CD4-positive, alpha-beta T cell treated with Interleukin-1 beta for 1 hour (primary cell): Measurements from ENCODE around the gene YJEFN3.

ENCODE experiments used
- DNase-seq, 2 donors: peaks; one replicate each; pipeline ENCODE4 v3.0.0-alpha.2; 2020 to 2022

YJEFN3 gene

DNA sequence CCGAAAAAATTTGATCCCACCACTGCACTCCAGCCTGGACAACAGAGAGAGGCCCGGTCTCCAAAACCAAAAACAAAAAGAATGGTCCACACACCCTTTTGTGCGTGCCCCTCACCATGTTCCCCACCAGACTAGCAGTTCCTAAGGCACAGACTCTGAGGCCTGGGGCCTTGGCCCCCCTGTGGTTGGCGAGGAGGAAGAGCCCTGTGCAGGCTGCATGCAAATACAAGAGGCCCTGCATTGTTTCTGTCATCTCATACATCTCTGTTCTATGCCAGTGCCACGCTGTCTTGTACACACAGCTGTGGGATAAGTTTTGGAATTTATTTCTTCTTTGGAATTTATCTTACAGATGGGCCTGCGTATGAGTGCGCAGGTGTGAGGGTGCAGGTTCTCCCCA lies 4.7 kb upstream of the YJEFN3 start:
- no peak for DNase-seq

GRCh38 chr19:19525611-19526380 lies 2.9 kb upstream of the YJEFN3 start:
- DNase-seq, result no peak

GRCh38 chr19:19526581-19527370 lies 1.9 kb upstream of the YJEFN3 start:
- no peak for DNase-seq

DNA sequence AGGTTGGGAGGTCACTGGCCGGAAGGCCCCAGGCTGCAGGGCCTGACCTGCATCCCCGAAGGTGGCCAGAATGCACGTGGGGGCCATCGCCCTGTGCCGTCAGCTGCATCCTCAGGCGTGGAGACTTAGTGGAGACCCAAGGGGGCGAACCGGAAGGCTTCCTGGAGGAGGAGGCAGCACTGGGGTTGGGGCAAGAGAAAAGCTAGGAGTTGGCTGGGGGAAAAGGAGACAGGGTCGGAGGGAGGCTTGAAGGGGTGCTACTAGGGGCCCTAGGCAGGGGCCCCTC lies 1.4 kb upstream of the YJEFN3 start:
- no peak for DNase-seq

GRCh38 chr19:19527674-19528625 lies 761 bp upstream of the YJEFN3 start:
- no peak for DNase-seq

DNA sequence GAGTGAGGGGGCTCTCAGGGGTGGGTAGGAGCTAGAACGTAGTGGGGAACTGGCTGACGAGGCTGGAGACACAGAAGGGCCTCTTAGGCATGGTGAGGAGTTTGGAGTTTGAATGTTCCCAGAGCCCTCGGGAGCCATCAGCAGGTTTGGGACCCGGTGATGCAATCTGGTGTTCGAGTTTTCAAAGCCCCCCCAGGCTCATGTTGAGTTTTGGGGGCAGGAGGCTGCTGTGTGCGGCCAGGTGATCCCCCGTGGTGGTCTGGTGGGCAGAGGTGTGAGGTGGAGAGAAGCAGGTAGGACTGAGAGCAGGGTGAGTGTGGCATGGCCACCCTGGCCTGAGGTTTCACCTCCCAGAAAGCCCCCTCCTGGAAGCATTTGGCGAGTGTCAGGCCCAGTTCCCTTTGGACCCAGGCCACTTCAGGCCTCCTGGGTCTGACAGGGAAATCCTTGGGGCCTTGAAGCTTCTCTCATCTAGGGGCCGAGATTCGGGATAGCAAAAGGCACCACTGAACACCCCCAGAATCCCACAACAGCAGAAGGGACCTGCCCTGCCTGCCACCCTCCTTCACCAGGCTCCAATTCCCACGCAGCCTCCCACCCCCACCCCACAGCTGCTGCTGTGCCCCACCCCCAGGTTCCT lies 1.2 kb downstream of the YJEFN3 start:
- no peak for DNase-seq

DNA sequence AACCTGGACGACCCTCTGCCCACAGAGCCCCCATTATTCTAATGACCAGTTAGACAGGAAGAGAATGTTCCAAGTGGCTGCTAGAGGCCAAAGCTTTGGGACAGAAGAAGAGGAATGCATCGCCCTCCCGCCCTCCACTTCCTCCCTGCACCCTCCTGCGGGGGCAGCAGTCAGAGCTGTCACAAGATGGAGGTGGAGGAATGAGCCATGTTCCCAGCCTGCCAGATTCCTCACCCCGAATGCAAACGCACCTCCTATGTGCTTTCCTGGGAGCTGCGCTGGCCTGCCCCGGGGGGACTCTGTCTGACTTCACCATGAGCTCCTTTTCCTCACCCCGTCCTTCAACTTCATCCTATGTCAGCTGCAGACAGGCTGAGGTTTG lies 1.7 kb downstream of the YJEFN3 start:
- DNase-seq, result no peak

GRCh38 chr19:19530889-19531288 lies 2.2 kb downstream of the YJEFN3 start:
- no peak for DNase-seq

GRCh38 chr19:19531951-19532805 lies 3.5 kb downstream of the YJEFN3 start:
- DNase-seq, result peak; percentile 81 to 86

DNA sequence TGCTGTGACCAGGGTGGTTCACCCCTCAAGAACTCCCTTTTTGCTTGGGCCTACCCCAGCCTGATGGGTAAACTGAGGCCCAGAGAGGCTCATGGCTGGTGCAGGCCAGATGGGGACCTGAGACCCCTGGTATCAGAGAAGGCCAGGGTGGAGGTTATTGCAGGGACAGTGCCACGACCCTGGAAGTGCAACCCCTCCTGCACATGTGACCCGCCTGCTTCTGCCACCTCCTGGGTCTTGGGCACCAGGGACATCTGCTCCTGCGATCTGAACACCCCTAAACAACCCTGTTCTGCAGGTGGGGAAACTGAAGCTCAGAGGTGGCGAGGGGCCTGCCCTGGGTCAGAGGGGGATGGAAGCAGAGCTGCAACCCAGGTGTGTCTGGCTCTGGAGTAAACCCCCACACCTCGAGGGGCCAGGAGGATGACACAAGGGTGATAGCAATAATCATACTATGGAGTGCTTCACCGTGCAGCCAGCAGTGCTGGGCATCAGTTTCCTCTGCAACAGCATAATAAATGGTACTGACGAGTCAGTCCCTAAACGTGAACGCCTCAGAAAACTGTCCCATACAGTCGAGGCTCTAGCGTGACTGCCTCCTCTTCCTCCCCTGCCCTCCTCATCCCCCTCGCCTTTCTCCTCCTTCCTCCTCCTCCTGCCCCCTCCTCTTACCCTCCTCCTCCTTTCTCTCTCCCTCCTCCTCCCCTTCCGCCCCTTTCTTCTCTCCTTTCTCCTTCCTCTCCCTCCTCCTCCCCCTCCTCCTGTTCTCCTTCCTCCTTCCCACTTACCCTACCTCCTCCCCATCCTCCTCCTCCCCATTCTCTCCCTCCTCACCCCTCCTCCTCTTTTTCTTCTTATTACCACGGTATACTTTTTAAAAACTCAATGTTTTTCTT lies 4.3 kb downstream of the YJEFN3 start:
- DNase-seq, result no peak

GRCh38 chr19:19533841-19534240 lies 5.1 kb downstream of the YJEFN3 start:
- no peak for DNase-seq

GRCh38 chr19:19534556-19535265 lies 6.0 kb downstream of the YJEFN3 start:
- DNase-seq, result no peak

DNA sequence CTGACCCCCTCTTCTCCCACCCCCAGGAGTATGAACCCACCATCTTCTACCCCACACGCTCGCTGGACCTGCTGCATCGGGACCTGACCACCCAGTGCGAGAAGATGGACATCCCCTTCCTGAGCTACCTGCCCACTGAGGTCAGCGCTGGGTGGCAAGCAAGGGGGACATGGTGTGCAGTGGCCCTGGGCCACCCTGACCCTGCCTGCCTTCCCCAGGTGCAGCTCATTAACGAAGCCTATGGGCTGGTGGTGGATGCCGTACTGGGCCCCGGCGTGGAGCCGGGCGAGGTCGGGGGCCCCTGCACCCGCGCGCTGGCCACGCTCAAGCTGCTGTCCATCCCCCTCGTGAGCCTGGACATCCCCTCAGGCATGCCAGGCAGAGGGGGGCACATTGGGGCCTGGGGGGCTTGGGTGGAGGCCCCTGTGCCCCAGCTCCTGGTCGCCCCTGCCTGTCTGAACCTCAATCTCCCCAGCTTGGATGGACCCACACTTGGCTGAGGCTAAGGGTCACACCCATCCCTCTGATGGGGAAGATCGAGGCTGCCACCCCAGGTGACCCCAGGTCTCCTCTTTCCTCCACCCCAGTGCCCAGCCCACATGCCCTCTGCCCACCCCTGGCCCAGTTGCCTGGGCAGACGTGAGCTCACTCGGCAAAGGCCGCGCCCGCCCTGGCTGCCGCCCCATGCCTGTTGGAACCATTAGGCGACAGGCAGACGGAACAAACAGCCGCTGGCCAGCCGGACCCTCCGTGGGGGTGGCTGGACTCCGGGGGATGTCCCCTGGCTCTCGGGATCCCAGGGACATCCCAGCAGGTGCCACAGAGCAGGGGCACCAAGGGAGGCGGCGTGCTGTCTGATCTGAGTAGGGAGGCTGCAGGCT lies 6.8 kb downstream of the YJEFN3 start:
- no peak for DNase-seq

- DNase-seq, result peak in 1 of 2 donors; percentile 33
These were observed 8.7 kb downstream of the YJEFN3 start for GRCh38 chr19:19537075-19538048.

- peak; percentile 37 to 45 for DNase-seq
These were observed 9.5 kb downstream of the YJEFN3 start, which contains the start of gene CILP2 for GRCh38 chr19:19538061-19538784. CILP2 (plus strand) TSS chr19:19538265; CDS start chr19:19538350, 85 bp downstream.

DNA sequence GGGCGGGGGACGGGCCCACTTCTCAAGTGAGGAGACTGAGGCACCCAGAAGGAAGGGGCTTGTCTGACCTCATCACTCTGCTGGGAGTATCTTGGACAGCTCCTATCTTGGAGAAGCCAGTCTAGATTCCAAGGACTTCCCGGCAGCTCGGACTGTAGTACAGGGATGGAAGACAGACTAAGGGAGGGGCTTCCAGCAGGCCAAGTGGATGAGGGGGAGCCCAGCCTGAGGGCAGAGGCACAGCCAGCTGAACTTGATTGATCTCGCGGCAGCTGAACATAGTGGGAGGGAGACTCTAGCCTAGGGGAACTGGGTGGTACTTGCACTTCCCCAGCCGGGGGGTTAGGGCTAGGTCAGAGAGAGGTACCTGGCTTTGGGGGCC lies 10.1 kb downstream of the YJEFN3 start:
- DNase-seq, result no peak

DNA sequence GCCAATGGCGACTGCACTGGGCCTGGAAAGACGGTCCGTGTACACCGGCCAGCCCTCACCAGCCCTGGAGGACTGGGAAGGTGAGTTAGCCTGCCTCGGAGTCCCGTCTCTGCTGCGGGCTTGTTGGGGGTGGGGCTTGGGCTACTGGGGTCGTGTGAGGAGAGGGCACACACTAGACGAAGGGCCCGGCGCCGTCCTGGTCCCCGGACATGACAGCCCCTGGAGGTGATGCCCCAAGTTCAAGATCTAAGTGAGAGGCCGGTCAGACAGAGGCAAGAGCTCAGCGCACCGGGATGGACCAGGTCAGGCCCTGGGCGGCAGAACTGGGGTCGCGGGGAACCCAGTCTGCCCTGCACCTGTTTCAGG lies 11.0 kb downstream of the YJEFN3 start:
- no peak for DNase-seq
